Measurements from ENCODE around the gene NOL6.
"Not testable (repeated sequence)": the region's sequence is repeated elsewhere in the genome, so short reads cannot be mapped to it uniquely, and the experiment has no call there.

- not testable (repeated sequence) for TF ChIP-seq CTCF, POLR2A (IDR thresholded peaks at IDR 0.05)
Observed at GRCh38 chr9:33511184-33511517, 37.4 kb upstream of the NOL6 start.

Data from thyroid gland (tissue), 4 donors.